Adrenal gland (tissue), 12 donors: ENCODE results near the gene ASXL1. TPM values are rescaled to one million over a fixed set of nuclear protein-coding genes. Genes with fewer than 3 reads are reported as not detected.

Source experiments
- DNase-seq, 7 donors: peaks; one replicate each; pipeline ENCODE4 v3.0.0-alpha.2; 2019 to 2020
- H3K27ac ChIP-seq, 5 donors: fragments of 200-600 bp; sonication (generic) in 4 of 5; 1 replicate in 3 of 5; 2 replicates in 2 of 5; pipeline versions ENCODE4 v1.5.1 to v1.8.0; 2016 to 2020; ENCODE audit warnings: mild to moderate bottlenecking in 1 of 5
- H3K27me3 ChIP-seq: fragments of 200-600 bp; 2 replicates; pipeline ENCODE4 v1.8.0; 2021
- H3K36me3 ChIP-seq, 2 donors: fragments of 200-600 bp; replicated peaks in 1 of 2; 1 replicate in 1 of 2; 2 replicates in 1 of 2; pipeline versions ENCODE4 v1.5.1 to v1.8.0; 2018 to 2022
- H3K4me1 ChIP-seq, 2 donors: fragments of 200-600 bp; replicated peaks in 1 of 2; 1 replicate in 1 of 2; 2 replicates in 1 of 2; pipeline versions ENCODE4 v1.5.1 to v1.8.0; 2018 to 2021
- H3K4me3 ChIP-seq, 4 donors: fragments of 200-600 bp; sonication (generic) in 3 of 4; one replicate each; pipeline ENCODE4 v1.5.1; 2016 to 2018
- H3K9me3 ChIP-seq, 3 donors: fragments of 200-600 bp; sonication (generic) in 1 of 3; replicated peaks in 1 of 3; 1 replicate in 2 of 3; 2 replicates in 1 of 3; pipeline versions ENCODE4 v1.5.1 to v1.8.0; 2016 to 2021
- CTCF ChIP-seq, 6 experiments: fragments of 450-650 bp in 4 of 6; fragments of 200-600 bp in 2 of 6; sonication (generic) in 1 of 6; IDR thresholded peaks; 1 replicate in 5 of 6; 2 replicates in 1 of 6; pipeline versions ENCODE4 v1.5.1 to v1.8.0; 2016 to 2021; ENCODE audit warnings: antibody characterized with exemption in 6 of 6, mild to moderate bottlenecking in 2 of 6, moderate library complexity in 1 of 6
- POLR2A ChIP-seq, 2 donors: fragments of 450-650 bp; IDR thresholded peaks; one replicate each; pipeline ENCODE4 v1.6.1; 2017; ENCODE audit warnings: antibody characterized with exemption in 2 of 2, mild to moderate bottlenecking in 2 of 2, moderate library complexity in 1 of 2
- WGBS, 4 donors: extraction: QIAGEN DNeasy Blood & Tissue Kit in 2 of 4; methylation state at CpG; one replicate each; pipeline versions ENCODE4 v1.1.5 to v1.1.7; 2013 to 2017; 5-methylcytosine and 5-hydroxymethylcytosine counted together
- intact Hi-C, 2 donors: fragments of 100-400 bp; cut with DNase I; formaldehyde crosslinking; loops; one replicate each; pipeline versions ENCODE4 v1.14.1 to v1.15.0; 2022 to 2023
- polyA plus RNA-seq, 3 donors: library from polyadenylated mRNA; stranded (reverse); fragments of 200-250 nt in 2 of 3; fragments of 350-450 nt in 1 of 3; fragmentation: Illumina TruSeq in 1 of 3; extraction: RNeasy Lipid Tissue Mini Kit (QIAGEN cat#74804) in 1 of 3; gene quantifications; one replicate each; pipeline ENCODE4 v1.2.3, GENCODE V29; 2013 to 2014
- total RNA-seq, 9 donors: library from RNA; depleted of rRNA in 4 of 9; stranded (reverse); fragments of >200 nt in 4 of 9; fragments of 120-200 nt in 1 of 9; fragmentation: NEBNext Ultra II Directional in 1 of 9; extraction: Animal tissue kit (Norgen Biotek cat#: 25700) in 1 of 9; gene quantifications; one replicate each; pipeline versions ENCODE4 v1.1.0 to v1.2.4, GENCODE V29; 2013 to 2023
- donor health status: healthy with polysubstance abuse.
- donor health status: Bipolar disorder and iron deficiency.
- donor health status: DM: yes; HTN: yes; CAD: no.
- donor health status: DM: no; HTN: no; CAD: no.
- donor health status: DM: no; HTN: no; CAD: no.
- donor health status: DM: yes; HTN: yes; CAD: no.

The ASXL1 gene
- total and polyA plus RNA-seq, 12 donors = 19.9 to 77.7 (median 51.8) TPM

- intact Hi-C loops = no loop called here
- WGBS, 4 donors = 72 to 84% (median 75%) methylated on average over 8 of the region's 8 CpGs
- H3K4me1 ChIP-seq = peaks cover 7 to 15% of the 10 kb centered on the region in 2 donors
- H3K27ac ChIP-seq = no peak overlapping the region
- H3K9me3 ChIP-seq = no peaks in the 10 kb centered on the region
- H3K27me3 ChIP-seq = no peaks in the 10 kb centered on the region
- TF ChIP-seq CTCF (IDR thresholded peaks at IDR 0.05) (no peak), POLR2A (IDR thresholded peaks at IDR 0.05) (no peak)
- peaks cover 0 to 76% of the 10 kb centered on the region in 2 donors for H3K36me3 ChIP-seq
- H3K4me3 ChIP-seq = no peak overlapping the region
- DNase-seq = no peak
Measured at GRCh38 chr20:32438331-32438858, 80.3 kb downstream of the ASXL1 start.

- no peak for TF ChIP-seq POLR2A (IDR thresholded peaks at IDR 0.05)
- no peak for TF ChIP-seq CTCF (IDR thresholded peaks at IDR 0.05)
- no peaks in the 10 kb centered on the region for H3K27me3 ChIP-seq
- WGBS, 4 donors = 86 to 89% (median 87%) methylated on average over 10 to 11 of the region's 11 CpGs
- H3K4me3 ChIP-seq = no peak overlapping the region
- no peaks in the 10 kb centered on the region for H3K9me3 ChIP-seq
- peak in 1 of 7 donors; percentile 7 for DNase-seq
- peak overlapping the region in 1 of 5 donors; percentile 5 for H3K27ac ChIP-seq
- peaks cover 0 to 67% of the 10 kb centered on the region in 2 donors for H3K36me3 ChIP-seq
- peaks cover 7 to 15% of the 10 kb centered on the region in 2 donors for H3K4me1 ChIP-seq
- intact Hi-C loops = no loop called here
Measured at GRCh38 chr20:32439132-32439829, 81.2 kb downstream of the ASXL1 start.

- no peaks in the 10 kb centered on the region for H3K9me3 ChIP-seq
- H3K27me3 ChIP-seq = no peaks in the 10 kb centered on the region
- H3K27ac ChIP-seq = no peak overlapping the region
- peaks cover 7 to 19% of the 10 kb centered on the region in 2 donors for H3K4me1 ChIP-seq
- TF ChIP-seq POLR2A (IDR thresholded peaks at IDR 0.05) (no peak), CTCF (IDR thresholded peaks at IDR 0.05) (no peak)
- H3K36me3 ChIP-seq = peaks cover 0 to 58% of the 10 kb centered on the region in 2 donors
- 80 to 100% (median 84%) methylated on average over 6 of the region's 6 CpGs for WGBS, 4 donors
- intact Hi-C loops = no loop called here
- H3K4me3 ChIP-seq = no peak overlapping the region
- DNase-seq = no peak
Measured at GRCh38 chr20:32440069-32440757, 82.1 kb downstream of the ASXL1 start.

GRCh38 chr20:32440758-32441078 lies 82.6 kb downstream of the ASXL1 start:
- Histone ChIP-seq H3K36me3 (peaks cover 0 to 56% of the 10 kb centered on the region in 2 donors), H3K27ac (no peak overlapping the region), H3K4me1 (peaks cover 7 to 20% of the 10 kb centered on the region in 2 donors), H3K27me3 (no peaks in the 10 kb centered on the region), H3K4me3 (no peak overlapping the region), H3K9me3 (no peaks in the 10 kb centered on the region)
- intact Hi-C loops = no loop called here
- no peak for TF ChIP-seq CTCF (IDR thresholded peaks at IDR 0.05)
- no peak for TF ChIP-seq POLR2A (IDR thresholded peaks at IDR 0.05)
- 90 to 93% (median 92%) methylated on average over 4 of the region's 4 CpGs for WGBS, 4 donors
- no peak for DNase-seq
